ENCODE results near the gene STK40.

STK40 gene

DNA sequence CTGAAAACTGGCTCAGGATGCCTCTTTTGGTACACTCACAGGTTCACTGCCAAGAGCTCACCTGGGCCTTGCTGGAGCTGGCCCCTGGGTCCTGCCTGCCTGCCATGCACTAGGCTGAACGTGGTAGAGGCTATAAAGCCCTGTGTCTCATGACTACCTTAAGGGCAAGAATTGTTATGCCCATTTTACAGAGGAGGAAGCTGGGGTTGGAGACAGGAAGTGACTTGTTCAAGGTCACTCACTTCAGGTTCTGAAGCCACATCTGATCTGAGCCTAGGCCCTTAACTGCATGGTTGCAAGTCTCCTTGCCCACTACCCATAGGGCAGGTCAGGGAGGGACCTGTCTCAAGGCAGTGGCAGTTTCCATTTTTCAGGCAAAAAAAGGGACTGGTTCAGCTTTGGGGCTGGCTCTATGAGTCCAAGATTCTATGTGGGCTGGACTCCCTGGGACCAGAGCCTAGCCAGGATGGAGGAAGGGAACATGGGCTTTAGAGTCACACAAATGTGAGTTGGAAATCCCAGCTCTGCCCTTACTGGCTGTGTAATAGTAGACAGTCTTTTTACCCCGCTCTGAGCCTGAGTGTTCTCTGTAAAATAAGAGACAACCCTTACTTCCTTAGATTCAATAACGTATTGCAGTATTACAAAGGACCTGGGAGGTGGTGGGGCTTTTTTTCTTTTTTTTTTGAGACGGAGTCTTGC, 7.8 kb downstream of the STK40 start:
- DNase-seq (ENCODE audit: low read depth in 2 of 3, low spot score in 1 of 3): no peak

DNA sequence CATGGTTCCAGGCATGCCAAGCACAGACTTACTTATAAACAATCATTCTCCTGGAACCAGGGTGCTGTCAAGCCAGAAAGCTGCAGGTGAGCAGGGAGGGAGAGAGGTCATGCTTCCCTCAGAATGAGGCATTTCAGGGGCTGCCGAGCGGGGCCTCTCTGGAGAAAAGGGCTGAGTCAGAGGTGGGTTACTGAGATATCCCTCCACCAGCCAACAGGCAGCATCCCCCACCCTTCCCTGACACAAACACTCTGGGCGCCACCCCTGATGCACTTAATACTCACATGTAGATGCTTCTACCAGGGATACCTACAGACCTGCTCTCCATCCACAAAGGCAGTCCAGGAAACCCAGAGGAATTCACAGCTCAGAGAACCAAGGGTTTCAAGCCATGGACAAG, 13.1 kb downstream of the STK40 start:
- DNase-seq (ENCODE audit: low read depth in 2 of 3, low spot score in 1 of 3): no peak

DNA sequence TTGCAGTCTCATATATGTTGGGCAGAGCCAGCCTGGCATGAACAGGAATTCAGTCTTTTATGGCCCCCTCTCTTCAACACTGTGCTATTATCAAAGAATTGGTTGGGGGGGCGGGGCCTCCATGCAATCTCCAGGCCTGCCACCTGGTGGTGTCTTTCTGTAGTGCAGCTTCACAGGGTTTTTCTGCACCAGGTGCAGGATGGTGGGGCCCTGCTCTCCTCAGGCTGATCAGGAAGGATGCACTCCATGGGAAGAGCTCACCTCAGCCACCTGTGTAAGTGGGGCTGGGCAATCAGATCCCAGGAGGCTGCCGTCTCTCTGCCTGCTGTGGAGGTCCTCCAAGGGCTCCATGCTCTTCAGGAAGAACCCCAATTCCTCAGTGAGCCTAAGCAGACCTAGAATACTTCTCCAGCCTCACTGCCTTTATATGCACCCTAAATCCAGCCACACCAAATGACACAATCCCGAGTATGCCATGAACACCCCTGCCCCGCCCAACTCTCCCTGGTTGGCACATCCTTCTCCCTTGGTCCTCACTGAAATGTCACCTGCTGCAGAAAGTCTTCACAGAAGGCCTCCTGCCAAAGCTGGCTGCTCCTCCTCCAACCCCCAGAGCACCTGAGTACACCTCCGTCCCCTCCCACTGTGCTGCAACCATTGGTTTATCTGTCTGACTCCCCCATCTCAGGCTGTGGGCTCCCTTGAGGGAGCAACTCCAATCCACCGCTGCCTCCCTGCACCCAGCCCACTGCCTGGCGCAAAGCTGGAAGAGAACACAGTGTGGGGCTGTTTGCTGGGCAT, 16.5 kb downstream of the STK40 start:
- DNase-seq (ENCODE audit: low read depth in 2 of 3, low spot score in 1 of 3): peak; percentile 58 to 94 (median 75)

DNA sequence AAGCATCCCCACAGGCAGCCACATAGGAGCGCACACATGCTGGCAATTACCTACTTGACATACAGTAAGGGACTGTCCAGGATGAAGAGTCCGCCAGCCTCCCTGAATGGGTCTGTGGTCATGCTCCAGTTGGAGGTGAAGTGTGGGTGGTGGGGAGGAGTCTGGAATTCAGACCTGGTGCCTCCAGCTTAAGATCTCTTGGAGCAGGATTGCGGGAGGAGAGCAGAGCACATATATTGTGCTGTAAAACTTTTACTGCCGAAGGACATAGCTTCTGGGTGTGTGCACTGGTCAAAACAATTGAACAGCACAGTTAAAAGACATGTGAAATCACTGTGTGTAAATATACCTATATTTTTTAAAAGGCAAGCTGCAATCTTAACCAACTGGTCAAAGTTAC, 17.9 kb downstream of the STK40 start:
- no peak for DNase-seq (ENCODE audit: low read depth in 2 of 3, low spot score in 1 of 3)

DNA sequence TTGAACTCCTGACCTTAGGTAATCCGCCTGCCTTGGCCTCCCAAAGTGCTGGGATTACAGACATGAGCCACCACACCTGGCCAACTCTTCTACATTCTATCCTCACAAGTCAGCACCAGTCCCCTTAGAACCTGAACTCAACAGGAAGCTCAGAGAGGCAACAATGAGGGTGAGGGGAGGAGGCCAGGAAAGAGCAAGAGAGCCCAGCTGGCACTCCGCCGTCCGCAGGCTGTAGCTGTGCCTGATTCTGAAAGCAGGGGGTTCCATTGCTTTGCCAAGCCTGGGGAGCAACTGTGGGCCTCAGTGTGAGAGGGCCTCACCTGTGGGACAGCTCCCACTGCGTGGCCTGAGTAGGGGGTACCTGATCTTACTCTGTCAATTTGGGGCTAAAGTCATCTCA, 18.7 kb downstream of the STK40 start:
- DNase-seq (ENCODE audit: low read depth in 2 of 3, low spot score in 1 of 3): no peak

DNA sequence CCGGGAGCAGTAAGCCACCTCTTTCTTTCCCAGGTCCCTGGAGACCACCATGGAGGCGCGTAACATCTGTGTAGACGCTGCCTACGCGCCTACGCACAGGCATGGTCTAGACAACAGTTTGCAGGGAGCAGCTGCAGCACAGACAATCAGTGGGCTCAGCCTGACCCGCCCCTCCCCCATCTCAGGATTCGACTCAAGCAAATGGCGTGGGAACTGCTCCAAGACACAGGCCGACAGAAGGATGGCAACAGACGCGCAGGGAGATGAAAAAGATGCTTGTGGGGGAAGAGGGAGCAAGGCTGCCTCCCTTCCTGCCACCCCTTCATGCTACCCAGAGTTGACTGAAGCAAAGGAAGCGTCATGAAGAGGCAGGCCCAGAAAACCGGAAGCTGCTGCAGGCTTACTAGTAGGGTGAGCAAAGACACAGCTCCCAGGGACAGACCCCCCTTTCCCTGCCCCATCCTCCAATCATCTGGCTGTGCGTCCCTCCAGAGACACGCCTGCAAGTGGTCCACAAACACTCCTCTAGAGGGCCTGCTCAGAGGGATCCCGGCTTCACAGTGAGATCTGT, 19.5 kb downstream of the STK40 start:
- no peak for DNase-seq (ENCODE audit: low read depth in 2 of 3, low spot score in 1 of 3)

DNA sequence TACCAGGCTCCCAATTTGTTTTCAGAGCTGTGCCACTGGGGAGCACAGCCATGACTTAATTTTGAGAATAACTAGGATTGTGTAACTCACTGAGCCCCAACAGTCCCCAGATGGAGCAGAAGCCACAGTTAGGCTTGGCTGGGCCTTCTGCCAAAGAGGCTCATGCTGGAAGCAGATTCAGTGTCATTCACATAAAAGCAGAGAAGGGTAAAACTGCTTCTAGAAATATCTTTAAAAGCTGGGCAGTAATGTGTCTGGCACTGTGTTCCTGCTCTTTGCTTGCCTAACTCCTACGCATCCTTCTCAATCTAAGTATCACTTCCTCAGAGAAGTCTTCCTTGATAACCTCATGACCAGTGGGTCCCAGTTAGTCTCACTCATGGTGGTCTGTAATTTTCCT, 20.3 kb downstream of the STK40 start:
- no peak for DNase-seq (ENCODE audit: low read depth in 2 of 3, low spot score in 1 of 3)

DNA sequence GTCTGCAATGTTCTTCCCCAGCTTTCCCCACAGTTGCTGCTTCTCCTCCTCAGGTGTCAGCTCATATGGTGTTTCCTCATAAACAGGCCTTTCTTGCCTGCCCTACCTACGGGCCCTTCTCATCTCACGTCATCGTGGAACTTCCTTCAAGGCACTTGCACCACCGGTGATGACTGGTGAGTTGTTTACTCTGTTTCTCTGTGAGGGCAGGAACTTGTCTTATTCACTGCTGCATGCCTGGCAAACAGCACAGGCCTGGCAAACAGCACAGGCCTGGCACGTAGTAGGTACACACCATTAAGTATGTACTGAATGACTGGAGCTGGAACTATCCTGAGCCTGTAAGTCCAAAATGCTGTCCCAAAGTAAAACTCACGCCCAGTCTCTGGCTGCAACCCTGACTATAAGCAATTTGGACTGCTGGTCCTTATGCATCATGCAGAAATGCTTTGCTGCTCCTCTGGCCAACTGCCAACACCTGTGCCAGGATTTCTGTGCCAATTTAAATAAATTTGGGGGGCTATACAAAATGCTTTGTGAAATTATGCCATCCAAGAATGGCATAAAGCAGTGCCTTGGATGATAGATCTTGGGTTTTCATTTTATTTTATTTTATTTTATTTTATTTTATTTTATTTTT, 25.7 kb downstream of the STK40 start:
- no peak for DNase-seq (ENCODE audit: low read depth in 2 of 3, low spot score in 1 of 3)

DNA sequence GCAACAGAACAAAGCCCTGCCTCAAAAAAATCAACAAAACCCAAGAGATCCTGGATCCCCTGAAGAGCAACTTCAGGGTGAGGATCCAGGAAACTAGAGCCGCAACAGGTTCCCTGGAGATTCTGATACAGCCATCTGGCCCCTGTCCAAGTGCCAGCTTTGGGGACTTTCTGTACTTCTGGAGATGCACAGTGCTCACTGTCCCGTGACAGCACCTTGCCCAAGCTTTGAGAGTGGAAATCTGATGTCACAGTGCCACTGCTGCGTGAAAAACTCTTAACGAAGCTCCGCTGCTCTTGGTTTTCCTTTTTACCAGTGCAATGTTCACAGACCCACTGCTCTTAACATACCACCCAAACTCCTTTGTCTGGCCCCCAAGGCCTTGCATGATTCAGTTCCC, 26.3 kb downstream of the STK40 start:
- no peak for DNase-seq (ENCODE audit: low read depth in 2 of 3, low spot score in 1 of 3)

DNA sequence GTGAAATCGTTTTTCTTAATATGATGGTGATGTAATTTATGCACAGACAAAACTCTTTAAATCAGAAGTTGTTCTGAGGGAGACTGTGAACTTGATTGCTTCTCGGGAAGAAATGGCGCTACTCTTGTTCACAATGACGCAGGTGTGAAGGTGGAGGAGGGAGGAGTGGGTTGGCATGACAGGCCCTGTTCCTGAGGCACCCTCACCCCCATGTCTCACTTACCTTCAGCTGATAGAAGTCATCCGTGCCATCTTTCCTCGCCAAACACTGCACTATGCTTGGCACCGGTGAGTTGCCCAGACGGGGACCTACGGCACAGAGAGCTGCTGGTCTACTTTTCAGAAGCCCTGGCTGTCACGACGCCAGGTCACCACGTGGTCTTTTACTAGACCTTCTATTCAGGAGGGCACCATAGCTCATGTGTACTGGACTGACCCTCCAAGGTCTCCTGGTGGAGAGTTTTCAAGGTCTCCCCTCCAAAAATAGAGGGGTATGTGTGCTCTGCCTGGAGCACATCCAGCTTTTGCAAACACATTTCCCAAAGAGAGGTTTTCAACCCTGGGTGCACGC, 27.1 kb downstream of the STK40 start:
- DNase-seq (ENCODE audit: low read depth in 2 of 3, low spot score in 1 of 3): no peak

DNA sequence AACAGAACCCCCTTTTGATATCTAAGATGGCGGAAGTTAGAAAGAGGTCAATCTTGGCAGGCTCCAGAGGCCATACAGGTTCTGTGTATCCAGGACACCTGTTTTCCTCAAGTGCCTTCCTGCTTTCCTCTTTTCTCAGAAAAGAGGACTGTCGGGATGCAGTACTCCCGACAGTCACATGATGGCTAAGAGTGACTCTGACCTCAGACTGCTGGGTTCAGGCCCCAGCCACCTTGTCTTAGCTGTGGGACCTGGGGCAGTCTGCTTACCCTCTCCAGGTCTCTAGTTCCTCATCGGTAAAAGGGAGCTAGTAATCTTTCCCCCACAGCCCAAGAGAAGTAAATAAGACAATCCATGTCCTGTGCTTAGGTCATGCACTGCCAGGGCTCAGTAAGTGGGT, 29.9 kb downstream of the STK40 start:
- no peak for DNase-seq (ENCODE audit: low read depth in 2 of 3, low spot score in 1 of 3)

DNA sequence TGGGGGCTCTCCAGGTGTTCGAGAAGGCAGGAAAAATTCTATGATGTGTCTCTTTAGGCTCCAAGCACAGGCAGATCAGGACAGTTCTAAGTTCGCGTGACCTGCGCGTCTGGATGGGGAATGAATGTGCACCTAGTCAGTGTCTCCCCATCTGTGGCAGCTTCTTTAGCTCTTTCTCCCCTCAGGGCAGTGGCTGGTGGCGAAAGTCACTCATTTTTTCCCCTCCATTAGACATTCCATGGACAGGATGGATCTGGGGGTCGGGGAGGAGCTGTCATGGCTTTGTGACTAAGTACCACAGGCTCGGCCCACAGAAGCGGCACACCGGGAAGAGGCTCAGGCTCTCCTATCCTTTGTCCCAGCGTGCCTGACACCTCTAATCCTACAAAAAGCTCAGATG, 31.2 kb downstream of the STK40 start:
- DNase-seq (ENCODE audit: low read depth in 2 of 3, low spot score in 1 of 3): no peak

DNA sequence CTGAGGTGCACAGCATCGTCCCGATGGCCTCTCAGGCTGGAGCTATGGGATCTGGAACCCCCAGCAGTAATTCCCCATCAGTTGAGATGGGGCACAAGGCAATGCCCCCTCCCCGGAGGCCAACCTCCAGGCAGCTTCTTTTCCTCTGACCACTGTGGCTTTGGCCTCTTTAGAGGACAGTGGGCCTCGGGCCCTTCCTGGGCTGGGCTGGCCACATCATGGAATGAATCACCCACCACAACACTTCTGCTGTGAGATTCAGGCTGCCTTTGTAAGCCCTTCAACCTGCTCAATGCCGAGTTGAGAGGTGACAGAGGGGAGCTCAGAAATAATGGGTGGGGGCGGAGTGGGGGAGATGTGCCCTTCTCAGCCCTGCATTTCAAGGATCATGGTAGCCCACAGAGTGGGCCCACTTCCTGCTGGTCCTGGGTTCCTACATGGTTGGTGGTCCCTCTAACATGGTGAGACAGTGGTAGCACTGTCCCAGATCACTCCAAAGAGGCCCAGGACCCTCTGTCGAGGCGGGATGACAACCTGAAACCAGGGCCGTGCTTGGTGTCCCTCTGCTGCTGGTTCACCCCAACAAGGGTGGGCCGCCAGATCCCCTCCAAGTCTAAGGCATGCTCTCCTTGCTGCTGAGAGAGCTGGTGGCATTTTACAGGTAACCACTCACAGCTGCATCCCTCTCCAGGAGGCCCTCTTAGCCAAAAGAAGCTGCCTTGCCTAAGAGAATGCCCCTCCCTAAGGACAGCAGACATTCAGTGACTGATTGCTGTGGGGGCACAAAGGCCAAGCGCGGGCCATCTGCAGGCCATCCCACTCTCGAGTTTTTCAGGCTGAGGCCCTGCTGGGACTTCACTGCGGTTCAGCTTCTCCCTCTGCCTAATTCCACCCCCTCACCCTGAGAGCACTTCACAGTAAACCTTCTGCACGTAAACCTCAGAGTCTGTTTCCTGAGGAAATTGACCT, 32.5 kb downstream of the STK40 start:
- DNase-seq (ENCODE audit: low read depth in 2 of 3, low spot score in 1 of 3): no peak

DNA sequence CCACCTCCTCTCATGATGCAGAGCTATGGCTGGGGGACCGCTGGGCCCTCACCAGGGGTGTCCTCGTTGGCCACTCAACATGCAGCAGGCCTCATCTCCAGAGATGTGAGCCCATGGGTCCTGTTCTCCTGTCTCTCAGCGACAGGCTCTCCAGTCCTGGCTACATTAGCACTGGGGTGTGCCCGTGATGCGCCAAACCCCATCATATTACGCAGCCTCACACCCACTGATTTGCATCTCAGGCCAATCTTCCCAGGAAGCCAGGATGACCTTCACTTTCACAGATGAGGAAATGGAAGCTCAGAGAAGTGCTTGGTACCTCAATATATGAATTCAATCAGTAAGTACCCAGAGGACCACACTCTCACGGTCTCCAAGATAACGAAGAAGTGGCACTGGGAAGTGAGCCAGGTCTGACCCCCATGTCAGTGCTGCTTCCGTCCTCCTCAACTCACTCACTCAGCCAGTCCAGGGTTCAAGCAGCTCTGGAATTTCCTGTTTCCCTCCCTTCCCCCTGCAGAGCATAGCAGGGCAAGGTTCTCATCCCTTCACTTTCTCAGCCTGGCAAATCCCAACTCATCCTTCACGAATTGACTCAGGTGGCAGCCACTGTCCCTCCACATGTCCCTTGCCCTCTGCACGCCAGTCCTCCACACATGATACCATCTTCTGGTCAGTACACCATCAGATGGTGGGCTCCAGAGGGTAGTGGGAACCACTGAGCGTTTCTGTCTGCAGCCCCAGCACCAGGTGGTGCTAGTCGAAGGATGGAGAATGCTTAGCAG, 33.4 kb downstream of the STK40 start:
- DNase-seq (ENCODE audit: low read depth in 2 of 3, low spot score in 1 of 3): no peak

DNA sequence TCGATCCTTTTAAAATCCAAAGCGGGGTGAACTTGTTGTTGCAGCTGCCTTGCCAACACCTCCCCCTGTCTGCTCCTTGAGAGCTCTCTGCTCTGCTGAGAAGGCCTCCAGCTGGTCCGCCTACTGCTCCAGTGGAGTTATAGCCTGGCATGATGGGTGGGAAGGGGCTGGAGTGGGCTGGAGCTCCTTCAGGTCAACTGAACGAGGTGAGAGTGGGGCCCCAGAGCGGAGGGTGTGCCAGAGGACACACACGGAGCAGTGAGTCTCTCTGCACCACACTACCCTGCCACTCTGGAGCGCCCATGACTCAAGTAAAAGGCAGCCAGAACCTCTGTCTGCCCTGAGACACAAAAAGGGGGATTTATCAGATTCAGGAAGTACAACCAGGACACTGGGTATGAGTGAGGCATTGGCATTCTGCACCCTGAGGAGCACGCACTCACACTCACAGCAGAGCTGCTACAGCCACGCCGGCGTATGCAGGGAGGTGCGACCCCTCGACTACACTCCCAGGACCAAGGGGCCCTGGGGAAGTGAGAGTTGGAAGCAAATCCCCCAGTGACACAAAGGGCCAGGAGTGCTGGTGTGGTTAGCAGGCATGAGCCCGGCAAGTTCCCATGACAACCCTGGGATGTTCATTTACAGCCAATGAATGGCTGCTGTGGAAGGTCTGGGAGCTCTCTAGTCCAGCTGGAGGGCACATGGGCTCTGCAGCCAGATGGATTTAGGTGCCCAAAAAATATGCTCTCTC, 34.3 kb downstream of the STK40 start:
- DNase-seq (ENCODE audit: low read depth in 2 of 3, low spot score in 1 of 3): no peak

DNA sequence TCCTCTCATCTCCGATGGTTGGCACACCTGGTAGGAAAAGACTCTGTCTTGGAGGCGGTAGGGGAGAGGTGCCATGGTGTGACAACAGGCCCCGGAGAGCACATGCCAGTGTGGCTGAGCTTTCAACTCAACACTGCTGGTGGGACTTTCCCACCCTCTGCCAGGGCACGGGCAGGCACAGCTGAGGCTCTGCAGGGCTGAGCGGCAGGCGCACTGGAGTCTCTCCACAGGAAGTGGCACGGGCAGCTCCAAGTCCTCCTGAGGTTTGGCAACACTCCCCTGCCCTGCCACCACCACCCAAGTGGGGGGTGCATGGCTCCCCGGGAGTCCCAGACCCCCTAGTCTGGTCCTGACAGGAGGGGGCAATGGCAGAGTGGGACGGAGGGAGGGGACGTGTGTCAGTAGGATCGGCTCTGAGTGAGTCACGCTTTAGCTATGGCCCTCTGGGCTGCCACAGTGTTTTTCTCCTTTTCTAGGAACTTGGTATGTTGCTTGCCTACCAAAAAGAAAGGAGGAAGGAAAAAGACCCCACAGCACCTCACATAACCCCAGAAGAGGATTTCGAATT, 35.0 kb downstream of the STK40 start:
- peak in 1 of 3 donors; percentile 20 for DNase-seq (ENCODE audit: low read depth in 2 of 3, low spot score in 1 of 3)

DNA sequence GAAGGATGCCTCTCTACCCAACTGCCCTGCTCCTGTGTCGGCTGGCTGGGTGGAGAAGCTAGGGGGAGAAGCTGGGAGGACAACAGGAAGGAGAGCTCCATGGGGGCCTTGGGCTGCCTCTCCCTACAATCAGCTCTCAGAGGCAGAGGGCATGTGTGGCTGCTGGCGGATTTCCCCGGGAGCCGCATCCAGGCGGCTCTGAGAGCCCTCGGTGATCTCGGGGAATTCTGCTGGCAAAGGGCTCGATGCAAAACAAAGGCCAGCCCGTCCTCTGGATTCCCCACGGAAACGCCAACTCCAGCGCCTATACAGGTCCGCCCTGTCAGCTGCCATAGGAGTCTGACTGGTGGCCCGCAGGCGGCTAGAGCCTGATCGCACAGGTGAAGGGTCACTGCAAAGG, 35.9 kb downstream of the STK40 start:
- no peak for DNase-seq (ENCODE audit: low read depth in 2 of 3, low spot score in 1 of 3)

DNA sequence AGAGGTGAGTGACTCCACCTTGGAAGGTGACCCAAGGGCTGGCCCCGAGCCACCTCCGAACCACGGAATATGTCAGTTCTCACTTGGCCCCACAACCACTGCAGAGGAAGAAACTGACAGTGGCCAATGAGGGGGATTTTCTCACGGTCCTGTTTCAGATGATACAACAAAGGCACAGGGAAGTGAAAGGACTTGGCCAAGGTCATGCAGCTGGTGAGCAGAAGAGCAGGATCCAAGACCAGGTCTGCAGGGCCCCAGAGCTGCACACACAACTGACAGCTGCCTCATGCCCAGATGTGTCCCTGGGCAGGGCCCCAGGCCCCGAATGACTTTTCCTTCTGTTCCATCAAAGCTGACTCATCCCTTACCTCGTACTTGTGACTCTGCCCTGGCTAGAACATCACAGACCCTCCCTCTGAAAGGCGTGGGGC, 36.5 kb downstream of the STK40 start:
- DNase-seq (ENCODE audit: low read depth in 2 of 3, low spot score in 1 of 3): no peak
